ENCODE data around the gene ADAM17.

DNA sequence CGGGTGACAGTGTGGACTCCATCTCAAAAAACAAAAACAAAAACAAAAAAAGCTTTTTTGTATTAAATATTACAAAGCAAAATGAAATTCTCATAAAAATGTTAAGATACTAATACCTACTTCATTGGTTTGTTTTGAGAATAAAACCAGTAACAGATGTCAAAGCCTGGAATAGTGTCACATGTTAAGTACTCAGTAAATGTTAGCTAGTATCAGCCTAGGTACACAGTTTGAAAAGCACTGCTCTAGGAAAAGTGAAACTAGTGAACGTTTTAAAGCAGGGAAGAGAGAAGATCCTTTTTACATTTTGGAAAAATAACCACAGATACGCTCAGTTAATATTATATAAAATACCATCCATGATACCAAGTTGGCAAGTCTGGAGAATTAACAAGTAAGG, 37.1 kb upstream of the ADAM17 start:
- TF ChIP-seq, protein P1, sequence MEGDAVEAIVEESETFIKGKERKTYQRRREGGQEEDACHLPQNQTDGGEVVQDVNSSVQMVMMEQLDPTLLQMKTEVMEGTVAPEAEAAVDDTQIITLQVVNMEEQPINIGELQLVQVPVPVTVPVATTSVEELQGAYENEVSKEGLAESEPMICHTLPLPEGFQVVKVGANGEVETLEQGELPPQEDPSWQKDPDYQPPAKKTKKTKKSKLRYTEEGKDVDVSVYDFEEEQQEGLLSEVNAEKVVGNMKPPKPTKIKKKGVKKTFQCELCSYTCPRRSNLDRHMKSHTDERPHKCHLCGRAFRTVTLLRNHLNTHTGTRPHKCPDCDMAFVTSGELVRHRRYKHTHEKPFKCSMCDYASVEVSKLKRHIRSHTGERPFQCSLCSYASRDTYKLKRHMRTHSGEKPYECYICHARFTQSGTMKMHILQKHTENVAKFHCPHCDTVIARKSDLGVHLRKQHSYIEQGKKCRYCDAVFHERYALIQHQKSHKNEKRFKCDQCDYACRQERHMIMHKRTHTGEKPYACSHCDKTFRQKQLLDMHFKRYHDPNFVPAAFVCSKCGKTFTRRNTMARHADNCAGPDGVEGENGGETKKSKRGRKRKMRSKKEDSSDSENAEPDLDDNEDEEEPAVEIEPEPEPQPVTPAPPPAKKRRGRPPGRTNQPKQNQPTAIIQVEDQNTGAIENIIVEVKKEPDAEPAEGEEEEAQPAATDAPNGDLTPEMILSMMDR (IDR thresholded peaks at IDR 0.05) = no peak
- TF ChIP-seq POLR2A (IDR thresholded peaks at IDR 0.05) = no peak

Data from breast epithelium (tissue), 3 donors.